NT2/D1 (cell line): ENCODE data around the gene ADTRP.

Experiments
- DNase-seq: peaks from one replicate; pipeline ENCODE4 v3.0.0-alpha.2; 2011; ENCODE audit warnings: low read depth, low spot score
- H3K27me3 ChIP-seq: 2 replicates; pipeline ENCODE4 v1.6.0; 2011; ENCODE audit warnings: mild to moderate bottlenecking; ENCODE audit not compliant: insufficient read length, insufficient read depth
- H3K36me3 ChIP-seq: 2 replicates; pipeline ENCODE4 v1.6.1; 2011; ENCODE audit warnings: mild to moderate bottlenecking, low read length, mixed read lengths; ENCODE audit not compliant: insufficient read depth, insufficient read length
- H3K4me1 ChIP-seq: 2 replicates; pipeline ENCODE4 v1.5.1; 2011; ENCODE audit not compliant: insufficient read depth, insufficient read length
- H3K4me3 ChIP-seq: 2 replicates; pipeline ENCODE4 v1.5.1; 2011; ENCODE audit warnings: low read depth; ENCODE audit not compliant: insufficient read length
- H3K9ac ChIP-seq: 2 replicates; pipeline ENCODE4 v1.6.0; 2011; ENCODE audit warnings: low read depth; ENCODE audit not compliant: insufficient read length
- H3K9me3 ChIP-seq: 2 replicates; pipeline ENCODE4 v1.5.1; 2011; ENCODE audit warnings: mild to moderate bottlenecking, low read length; ENCODE audit not compliant: insufficient read depth
- SUZ12 ChIP-seq: IDR thresholded peaks from 2 replicates; pipeline ENCODE4 v1.6.1; 2011; ENCODE audit not compliant: insufficient read length, insufficient read depth; ENCODE audit errors: extremely low read depth
- YY1 ChIP-seq: IDR thresholded peaks from 2 replicates; pipeline ENCODE4 v1.6.1; 2011; ENCODE audit not compliant: insufficient read length, insufficient read depth
- ZNF274 ChIP-seq: IDR thresholded peaks from 2 replicates; pipeline ENCODE4 v1.6.1; 2011; ENCODE audit warnings: mild to moderate bottlenecking, low read depth, low read length

ADTRP gene

GRCh38 chr6:11772109-11772825 lies 6.3 kb downstream of the ADTRP start:
- TF ChIP-seq SUZ12: no peak
- no peak for TF ChIP-seq YY1
- Histone ChIP-seq H3K27me3 (no peaks in the 10 kb centered on the region), H3K9ac (no peak overlapping the region), H3K36me3 (no peaks in the 10 kb centered on the region), H3K4me3 (no peak overlapping the region), H3K4me1 (peaks cover 2% of the 10 kb centered on the region), H3K9me3 (no peaks in the 10 kb centered on the region)
- DNase-seq: no peak

- no peaks in the 10 kb centered on the region for H3K27me3 ChIP-seq
- no peak for TF ChIP-seq ZNF274
- TF ChIP-seq YY1: no peak
- TF ChIP-seq SUZ12: no peak
- H3K9me3 ChIP-seq: no peaks in the 10 kb centered on the region
- H3K36me3 ChIP-seq: no peaks in the 10 kb centered on the region
- no peak for DNase-seq
- H3K4me1 ChIP-seq: peaks cover 4% of the 10 kb centered on the region
- no peak overlapping the region for H3K4me3 ChIP-seq
- no peak overlapping the region for H3K9ac ChIP-seq
Measured at GRCh38 chr6:11771473-11772048, 7.0 kb downstream of the ADTRP start.

GRCh38 chr6:11770546-11771466 lies 7.8 kb downstream of the ADTRP start:
- no peaks in the 10 kb centered on the region for H3K27me3 ChIP-seq
- no peaks in the 10 kb centered on the region for H3K36me3 ChIP-seq
- H3K9ac ChIP-seq: peak overlapping the region; percentile 42
- no peak for DNase-seq
- H3K9me3 ChIP-seq: no peaks in the 10 kb centered on the region
- peaks cover 5% of the 10 kb centered on the region for H3K4me1 ChIP-seq
- H3K4me3 ChIP-seq: no peak overlapping the region
- TF ChIP-seq SUZ12: no peak
- no peak for TF ChIP-seq YY1

GRCh38 chr6:11769811-11770545 lies 8.6 kb downstream of the ADTRP start:
- DNase-seq: no peak
- TF ChIP-seq ZNF274 (no peak), YY1 (no peak), SUZ12 (no peak)
- Histone ChIP-seq H3K9me3 (no peaks in the 10 kb centered on the region), H3K9ac (peak overlapping the region; percentile 42), H3K4me1 (peaks cover 5% of the 10 kb centered on the region), H3K36me3 (no peaks in the 10 kb centered on the region), H3K27me3 (no peaks in the 10 kb centered on the region), H3K4me3 (no peak overlapping the region)

- H3K9me3 ChIP-seq: no peaks in the 10 kb centered on the region
- no peak overlapping the region for H3K4me3 ChIP-seq
- no peaks in the 10 kb centered on the region for H3K27me3 ChIP-seq
- H3K4me1 ChIP-seq: peaks cover 5% of the 10 kb centered on the region
- H3K36me3 ChIP-seq: no peaks in the 10 kb centered on the region
- no peak for DNase-seq
- no peak overlapping the region for H3K9ac ChIP-seq
- TF ChIP-seq SUZ12 (no peak), ZNF274 (no peak), YY1 (no peak)
Measured at GRCh38 chr6:11769244-11769643, 9.4 kb downstream of the ADTRP start.

- H3K9ac ChIP-seq: no peak overlapping the region
- H3K4me3 ChIP-seq: no peak overlapping the region
- H3K36me3 ChIP-seq: no peaks in the 10 kb centered on the region
- DNase-seq: no peak
- H3K27me3 ChIP-seq: no peaks in the 10 kb centered on the region
- TF ChIP-seq YY1 (no peak), SUZ12 (no peak), ZNF274 (no peak)
- H3K9me3 ChIP-seq: no peaks in the 10 kb centered on the region
- H3K4me1 ChIP-seq: peaks cover 5% of the 10 kb centered on the region
Measured at GRCh38 chr6:11767978-11768756, 10.4 kb downstream of the ADTRP start.
